Stimulated activated CD4-positive, alpha-beta T cell treated with anti-CD3 and anti-CD28 coated beads, Interleukin-2, amount 100 ng/mL, for 24 hours (primary cell): Measurements from ENCODE around the gene ADK.
"Not testable (repeated sequence)": the region's sequence is repeated elsewhere in the genome, so short reads cannot be mapped to it uniquely, and the experiment has no call there.

Source experiments
- DNase-seq, 2 donors: peaks; one replicate each; pipeline ENCODE4 v3.0.0-alpha.2; 2020

Gene ADK

DNA sequence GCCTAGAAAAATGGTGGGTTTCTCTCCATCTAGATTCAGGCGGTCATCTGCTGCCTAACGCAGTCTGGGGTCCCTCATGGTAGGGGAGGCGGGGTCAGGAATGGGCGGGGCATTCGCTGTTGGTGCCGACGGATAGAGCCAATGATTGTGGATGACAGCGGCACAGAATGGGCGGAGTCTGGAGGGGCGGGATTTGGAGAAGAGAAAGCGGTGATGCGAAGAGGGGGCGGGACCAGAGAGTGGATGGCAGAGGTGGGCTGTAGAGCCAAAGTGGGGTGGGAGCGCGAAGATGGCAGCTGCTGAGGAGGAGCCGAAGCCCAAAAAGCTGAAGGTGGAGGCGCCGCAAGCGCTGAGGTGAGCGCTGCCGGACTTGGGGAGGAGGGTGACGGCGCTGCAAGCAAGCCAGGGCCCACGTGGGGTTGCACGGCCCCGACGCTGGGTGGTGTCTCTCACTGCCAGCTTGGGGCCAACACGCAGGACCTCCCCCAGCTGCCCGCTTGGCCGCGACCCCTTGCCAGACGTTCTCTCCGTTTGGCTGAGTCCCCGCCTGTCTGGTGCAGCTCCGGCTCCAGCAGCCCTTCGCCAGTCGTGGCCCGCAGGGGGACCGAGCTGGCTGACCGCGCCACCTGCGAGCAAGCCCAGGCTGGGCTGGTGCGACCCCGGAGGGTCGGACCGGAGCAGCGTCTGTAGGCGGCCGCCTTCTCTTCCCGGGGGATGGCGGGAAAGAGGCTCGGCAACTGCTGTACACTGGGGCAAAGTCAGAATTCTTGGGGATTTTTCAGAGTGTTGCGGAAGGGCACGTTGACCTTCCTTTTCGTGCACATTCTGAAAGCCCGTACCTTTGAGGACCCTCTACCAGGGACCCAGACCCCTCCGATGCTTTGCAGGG lies at the start of gene ADK:
ADK (plus strand) TSS at position 232 of the 889 bp plus-strand sequence; CDS start at position 290, 58 bp downstream.
- DNase-seq: peak; percentile 100

DNA sequence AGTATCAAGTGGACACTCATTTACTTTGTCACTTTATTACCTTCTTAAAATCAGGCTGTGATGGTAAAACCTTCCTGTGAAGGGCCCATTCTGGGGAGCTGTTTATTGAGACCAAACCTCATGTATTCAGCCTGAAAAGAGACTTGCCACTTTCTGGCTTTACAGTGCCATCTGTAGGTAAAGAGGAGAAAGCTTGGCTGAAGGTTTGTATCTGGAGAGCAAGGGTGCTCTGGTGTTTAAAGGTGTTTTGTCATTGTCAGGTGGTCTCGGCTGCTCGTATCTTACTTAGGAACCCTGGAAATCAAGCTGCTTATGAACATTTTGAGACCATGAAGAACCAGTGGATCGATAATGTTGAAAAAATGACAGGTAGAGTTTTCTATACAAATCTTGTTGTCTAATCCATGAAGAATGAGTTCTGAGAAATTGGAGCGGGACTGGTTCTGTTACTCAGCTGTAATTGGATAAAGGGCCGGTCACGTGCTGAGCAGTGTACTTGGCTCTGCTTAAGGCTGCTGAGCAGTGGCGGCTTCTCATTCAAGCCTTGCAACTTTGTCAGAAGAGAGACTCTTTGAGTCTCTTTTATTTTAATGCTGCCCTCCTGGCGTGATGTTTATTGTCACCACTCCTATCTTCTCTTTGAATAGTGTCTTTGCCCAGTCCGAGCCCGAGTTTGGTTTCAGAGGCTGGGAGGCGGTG lies 47.3 kb upstream of the ADK start:
- no peak for DNase-seq

DNA sequence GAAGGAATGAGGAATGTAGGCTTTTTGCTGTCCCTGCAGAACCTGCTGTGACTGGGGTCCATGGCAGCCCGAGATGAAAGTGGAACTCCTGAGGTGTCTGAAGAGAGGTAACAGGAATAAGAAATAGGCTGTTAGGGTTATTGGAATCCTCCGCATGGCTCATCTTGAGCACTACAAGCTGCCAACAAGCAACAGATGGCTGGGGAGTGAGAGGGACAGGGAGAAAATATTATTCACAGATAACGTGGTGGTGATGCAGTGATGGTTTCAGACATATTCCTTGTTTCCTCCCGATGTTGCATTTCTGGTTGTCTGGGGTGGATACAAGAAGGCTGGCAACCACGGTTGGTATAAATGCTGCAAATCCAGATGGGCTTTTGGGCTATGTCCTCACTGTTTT lies 46.5 kb upstream of the ADK start:
- DNase-seq: no peak

DNA sequence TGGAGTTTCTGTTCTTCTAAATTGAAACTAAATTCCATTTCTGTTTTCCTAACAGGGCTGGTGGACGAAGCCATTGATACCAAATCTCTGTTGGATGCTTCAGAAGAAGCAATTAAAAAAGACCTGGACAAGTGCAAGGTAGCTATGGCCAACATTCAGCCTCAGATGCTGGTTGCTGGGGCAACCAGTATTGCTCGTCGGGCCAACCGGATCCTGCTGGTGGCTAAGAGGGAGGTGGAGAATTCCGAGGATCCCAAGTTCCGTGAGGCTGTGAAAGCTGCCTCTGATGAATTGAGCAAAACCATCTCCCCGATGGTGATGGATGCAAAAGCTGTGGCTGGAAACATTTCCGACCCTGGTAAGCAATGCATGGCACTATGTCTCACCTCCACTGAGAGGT lies 46.0 kb upstream of the ADK start:
- no peak for DNase-seq

DNA sequence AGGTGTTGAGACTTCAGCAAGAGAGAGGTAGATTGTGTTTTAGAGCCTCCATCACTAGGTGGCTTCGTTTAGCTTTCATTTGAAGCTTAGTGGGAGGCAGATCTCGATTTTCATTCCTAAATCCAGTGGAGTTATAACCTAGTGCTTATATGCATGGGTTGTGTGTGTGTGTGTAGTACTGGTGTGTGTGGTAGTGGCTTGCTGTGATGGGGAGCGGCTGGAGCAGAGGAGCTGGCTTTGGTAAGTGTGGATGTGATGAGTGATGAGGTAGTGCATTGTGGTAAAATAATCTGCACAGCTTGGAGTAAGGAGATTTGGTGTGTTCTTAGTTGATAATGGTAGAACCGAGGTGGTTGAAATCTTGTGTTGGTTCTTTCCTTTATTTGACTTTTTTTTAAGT lies 43.6 kb upstream of the ADK start:
- DNase-seq: no peak

DNA sequence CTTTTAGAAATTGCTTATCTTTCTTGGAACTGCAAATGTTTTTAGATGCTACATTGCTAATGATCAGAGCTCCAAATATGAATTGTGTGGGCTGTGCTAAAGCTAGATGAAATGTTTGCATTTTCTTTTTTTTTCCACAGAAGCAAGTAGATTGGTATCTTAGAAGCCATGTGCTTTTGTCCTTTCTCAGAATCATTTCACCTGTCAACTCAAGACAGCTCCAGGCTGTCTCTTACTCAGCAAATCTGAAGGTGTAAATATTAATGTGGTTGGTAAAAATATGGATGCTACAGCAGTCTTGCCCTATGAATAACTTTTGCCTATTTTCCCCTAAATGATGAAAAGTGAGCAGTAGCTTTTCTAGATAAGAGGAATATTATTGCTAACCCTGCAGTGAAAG lies 41.6 kb upstream of the ADK start:
- DNase-seq: no peak

DNA sequence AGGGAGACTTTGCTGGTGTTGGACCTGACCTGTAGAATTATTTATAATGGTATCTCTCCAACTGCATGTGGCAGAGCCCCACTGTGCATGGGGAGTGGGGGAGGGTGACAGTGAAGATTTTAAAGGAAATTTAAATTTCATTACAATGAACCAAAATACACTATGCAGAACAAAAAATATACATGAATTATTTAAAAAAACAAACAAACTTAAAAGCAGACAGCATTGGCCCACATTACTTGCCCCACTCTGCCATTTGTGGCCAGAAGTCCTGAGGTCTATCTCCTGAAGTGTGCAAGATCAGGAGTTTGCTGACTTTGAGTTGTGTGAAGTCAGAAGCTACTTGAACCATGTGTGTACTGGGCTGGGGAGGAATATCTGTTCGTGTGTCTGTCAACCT lies 40.9 kb upstream of the ADK start:
- DNase-seq: no peak

DNA sequence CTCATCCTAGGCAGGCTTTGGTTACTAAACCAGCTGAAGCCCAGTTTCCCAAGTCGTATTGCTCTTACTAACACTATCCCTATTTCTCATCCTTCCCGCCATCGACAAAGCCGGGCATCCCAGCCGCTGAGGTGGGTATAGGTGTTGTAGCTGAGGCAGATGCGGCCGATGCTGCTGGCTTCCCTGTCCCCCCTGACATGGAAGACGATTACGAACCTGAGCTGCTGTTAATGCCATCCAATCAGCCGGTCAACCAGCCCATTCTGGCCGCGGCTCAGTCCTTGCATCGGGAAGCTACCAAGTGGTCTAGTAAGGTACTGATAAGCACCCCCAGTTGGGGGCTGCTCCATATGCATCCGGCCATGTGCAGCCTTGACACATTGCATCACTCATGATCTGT lies 39.2 kb upstream of the ADK start:
- DNase-seq: no peak

DNA sequence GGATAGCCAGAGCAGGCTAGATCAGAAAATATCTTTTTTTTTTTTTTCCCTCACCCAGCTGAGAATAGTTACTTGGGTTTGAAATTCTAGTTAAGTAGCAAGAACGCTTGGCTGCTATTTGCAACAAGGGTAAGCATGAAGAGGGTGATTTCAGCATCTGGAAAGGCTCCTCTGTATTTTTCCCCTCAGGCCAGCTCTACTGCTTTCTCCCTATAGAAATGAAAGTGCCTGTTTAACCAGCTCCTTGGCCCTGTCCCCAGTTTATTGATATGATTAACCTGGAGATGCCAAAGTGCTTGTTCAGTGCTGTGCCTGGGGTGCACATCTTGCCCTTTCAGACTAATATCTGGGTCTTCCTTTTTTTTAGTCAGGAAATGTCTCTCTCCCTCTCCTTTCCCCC lies 37.5 kb upstream of the ADK start:
- no peak for DNase-seq

DNA sequence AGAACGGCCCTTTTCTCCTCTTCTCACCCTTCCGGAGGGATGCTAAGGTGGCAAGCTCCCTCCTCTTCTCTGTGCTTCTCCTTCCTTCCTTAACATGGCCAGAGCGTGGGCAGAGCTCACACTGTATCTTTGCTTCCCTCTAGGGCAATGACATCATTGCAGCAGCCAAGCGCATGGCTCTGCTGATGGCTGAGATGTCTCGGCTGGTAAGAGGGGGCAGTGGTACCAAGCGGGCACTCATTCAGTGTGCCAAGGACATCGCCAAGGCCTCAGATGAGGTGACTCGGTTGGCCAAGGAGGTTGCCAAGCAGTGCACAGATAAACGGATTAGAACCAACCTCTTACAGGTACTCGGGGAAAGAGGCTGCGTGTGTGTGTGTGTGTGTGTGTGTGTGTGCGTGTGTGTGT lies 37.0 kb upstream of the ADK start:
- DNase-seq: no peak

DNA sequence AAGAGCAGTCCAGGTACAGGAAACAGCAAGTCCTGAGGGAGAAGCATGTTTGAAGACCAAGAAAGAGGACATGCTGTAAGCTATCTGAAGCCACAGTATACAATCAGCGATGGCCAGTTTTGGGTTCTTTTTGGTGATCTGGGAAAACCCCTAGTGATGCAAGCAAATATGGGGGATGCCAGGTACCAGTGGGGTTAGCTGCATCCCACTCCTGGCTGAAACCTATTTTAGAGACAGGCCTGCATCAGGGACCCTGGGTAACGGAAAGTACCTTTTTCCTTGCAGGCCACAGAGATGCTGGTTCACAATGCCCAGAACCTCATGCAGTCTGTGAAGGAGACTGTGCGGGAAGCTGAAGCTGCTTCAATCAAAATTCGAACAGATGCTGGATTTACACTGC lies 33.3 kb upstream of the ADK start:
- no peak for DNase-seq

DNA sequence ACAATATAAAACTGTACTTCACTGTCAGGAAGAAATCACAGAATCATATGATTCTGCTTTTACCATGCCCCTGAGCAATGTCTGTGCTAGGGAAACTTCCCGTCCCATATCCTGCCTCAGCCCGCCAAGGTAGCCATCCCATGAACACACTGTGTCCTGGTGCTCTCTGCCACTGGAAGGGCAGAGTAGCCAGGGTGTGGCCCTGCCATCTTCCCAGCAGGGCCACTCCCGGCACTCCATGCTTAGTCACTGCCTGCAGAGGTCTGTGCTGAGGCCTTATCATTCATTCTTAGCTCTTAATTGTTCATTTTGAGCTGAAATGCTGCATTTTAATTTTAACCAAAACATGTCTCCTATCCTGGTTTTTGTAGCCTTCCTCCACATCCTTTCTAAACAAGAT lies 32.2 kb upstream of the ADK start:
- DNase-seq: no peak

DNA sequence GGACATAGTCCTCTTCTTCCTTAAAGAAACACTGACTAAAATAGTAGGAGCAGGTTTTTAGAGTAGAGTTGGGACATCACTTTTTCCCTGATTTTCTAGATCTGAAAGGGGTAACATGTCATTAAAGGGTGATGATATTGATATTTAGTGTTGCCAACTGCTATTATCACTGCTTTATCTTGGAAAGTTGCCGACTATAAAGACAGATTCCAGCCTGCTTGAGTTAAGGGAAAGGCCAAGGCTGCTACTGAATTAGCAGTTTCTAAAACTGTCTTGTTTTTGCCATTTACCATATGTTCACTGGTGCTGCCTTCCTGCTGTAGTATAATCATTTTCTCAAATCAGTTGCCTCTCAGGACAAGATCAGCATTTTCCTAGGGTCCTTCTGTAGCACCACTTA lies 30.1 kb upstream of the ADK start:
- no peak for DNase-seq

DNA sequence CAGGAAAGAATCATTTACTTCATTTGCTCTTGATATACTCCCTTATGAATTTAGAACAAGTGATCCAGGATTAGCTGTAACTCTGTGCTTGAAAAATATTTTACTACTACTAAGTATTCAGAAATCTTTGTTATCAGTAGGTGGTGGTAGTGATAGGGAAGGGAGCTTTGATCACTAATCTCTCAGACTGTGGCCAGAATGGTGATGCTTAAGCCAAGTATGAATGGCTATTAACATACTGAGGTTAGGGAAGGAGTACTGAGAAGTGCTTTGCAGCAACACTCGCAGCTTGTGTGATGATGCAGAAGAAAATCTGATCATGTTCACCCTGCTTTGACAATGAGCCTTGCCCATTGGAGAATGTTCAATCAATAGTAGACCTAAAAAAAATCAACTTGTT lies 29.7 kb upstream of the ADK start:
- DNase-seq: no peak

DNA sequence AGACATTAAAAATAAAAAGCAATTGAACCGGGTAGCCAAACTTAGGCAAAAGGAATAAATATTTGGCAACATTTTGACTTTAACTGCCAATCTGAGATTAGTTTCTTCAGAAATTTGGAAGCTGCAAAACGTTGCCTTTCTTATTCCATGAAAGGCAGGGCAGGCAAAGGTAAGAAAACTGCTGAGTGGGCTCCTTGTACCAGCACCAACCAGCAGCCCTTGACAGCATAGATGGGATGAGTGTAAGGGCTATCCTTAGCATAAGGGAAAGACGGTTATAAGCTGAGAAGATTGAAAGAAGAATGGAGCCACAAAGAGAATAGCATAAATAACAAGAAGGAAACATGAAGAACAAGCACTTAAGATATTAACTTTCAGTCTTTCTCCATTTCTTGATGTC lies 29.0 kb upstream of the ADK start:
- no peak for DNase-seq

DNA sequence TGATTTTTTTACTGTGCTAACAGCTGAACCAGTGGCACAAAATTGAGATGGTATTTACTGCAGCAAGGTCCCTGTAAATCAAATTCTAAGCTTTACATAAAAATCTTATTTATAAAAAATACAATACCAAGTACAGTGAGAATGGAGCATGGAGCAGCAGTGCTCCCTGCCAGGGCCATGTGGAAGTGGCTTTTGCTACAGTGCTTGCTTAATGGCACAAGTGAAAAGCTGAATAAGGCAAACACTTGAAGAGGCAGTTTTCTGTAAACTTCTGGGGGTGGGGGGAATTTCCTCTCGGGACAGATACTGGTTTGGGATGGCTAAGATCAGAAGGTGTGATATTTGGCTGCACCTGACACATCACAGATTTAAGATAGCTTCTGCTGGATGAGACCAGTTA lies 27.9 kb upstream of the ADK start:
- no peak for DNase-seq

DNA sequence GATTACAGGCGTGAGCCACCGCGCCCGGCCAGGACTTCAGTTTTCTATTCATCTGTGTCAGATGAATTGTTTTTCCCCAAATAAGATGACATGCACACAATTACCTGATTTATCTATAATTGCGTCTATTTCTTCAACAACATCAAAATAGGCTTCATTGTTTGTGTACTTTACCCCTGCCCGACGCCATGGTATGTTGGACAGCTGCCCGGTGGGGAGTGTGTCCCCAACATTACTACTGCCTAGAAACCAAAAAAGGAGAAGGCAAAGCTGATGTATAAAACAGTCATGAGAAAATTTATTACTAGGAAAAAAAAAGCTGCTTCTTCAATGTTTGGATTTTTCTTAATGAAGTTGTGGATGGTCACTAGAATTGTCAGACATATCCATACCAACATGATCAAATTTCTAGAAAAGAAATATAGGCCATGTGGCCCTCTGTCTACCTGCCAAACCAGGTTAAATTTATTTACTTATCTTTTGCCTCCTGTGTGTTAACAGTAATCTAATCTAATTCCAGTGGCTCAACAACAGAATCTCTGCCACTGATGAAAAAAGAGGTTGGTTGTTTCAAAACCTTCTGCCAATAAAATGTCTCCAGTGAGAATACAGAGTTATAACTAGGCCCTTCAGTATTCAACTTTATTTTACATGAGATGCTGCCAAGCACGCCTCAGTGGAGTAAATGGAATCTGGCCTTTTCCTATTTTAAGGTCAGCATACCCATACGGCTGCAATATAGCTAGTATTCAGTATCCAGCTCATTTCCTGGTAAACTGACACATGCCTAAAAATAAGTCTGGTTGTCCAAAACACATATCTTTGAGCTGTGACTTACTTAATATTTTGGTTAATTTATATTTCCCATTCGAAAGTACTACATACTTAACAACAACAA lies 16.8 kb upstream of the ADK start:
- DNase-seq: no peak

DNA sequence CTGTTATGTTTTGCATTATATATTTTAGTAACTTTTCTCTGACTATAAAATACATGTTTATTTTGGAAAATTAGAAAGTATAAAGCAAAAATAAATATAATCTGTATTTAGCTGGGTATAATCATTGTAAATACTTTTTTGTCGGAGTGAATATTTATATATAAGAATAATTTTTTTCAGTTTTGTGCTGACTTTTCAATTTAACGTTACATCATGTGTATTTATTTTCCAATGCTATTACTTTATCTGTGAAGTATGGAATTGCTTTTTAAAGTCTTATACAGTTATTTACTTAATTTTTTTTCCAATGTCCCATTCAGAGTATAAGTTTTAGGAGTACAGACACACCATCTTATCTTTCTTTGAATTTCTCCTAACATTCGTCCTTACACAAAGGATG lies 15.6 kb upstream of the ADK start:
- DNase-seq: no peak

DNA sequence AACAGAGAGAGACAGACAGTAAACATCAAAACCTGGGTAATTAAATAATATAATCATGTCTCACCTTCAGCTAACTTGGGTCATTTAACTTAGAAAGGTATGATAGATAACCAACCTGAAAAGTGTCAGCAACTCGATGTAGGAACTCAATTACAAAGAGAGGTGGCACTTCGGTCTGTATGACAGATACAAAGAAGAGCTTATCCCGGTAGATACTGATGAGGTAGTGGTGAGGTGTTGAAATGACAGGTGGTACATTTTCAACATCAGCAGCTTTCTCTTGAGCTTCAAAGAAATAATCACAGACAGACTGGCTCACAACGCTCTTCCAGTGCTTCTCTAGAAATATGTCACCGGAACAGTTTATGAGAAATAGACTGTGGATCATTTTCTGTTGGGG lies 13.0 kb upstream of the ADK start:
- DNase-seq: no peak

DNA sequence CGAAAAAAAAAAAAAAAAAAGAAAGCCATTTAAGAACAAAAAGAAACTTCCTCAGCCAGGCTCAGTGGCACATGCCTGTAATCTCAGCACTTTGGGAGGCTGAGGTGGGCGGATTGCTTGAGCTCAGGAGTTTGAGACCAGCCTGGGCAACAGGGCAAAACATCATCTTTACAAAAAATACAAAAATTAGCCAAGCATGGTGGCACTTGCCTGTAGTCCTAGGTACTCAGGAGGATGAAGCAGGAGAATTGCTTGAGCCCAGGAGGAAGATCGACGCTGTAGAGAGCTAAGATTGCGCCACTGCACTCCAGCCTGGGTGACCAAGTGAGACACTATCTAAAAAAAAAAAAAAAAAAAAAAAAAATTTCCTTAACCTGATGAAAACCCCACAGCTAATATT lies 12.4 kb upstream of the ADK start:
- not testable (repeated sequence) for DNase-seq

DNA sequence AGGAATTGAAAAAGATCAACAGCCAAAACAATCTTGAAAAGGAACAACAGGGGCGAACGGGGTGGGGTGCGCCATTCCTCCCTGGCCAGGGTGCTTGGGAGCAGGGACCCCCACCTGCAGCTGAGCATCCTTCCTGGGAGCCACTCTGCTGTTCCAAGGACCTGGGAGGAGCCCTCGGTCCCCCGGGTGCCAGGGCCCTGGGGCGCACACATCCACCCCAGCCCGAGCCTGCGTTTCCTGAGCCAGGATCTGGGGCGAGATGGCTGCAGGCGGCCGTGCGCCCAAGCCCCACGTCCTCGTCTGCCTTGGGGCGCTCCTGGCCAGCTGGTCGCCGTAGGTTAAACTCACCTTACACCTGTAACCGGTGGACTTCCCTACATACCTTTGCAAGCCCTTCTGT lies 11.0 kb upstream of the ADK start:
- no peak for DNase-seq

DNA sequence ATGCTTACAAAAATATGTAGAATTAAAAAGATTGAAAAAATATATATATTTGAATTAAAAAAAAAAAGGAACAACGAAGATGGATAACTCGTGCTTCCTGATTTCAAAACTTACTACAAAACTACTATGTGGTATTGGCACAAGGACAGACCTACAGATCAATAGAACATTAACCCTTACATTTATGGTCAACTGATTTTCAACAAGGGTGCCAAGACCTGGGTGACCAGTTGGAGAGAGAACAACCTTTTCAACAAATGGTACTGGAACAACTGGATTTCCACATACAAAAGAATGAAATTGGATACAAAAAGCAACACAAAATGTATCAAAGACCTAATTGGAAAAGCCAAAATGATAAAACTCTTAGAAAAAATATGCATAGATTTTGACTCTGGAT lies 10.5 kb upstream of the ADK start:
- no peak for DNase-seq

DNA sequence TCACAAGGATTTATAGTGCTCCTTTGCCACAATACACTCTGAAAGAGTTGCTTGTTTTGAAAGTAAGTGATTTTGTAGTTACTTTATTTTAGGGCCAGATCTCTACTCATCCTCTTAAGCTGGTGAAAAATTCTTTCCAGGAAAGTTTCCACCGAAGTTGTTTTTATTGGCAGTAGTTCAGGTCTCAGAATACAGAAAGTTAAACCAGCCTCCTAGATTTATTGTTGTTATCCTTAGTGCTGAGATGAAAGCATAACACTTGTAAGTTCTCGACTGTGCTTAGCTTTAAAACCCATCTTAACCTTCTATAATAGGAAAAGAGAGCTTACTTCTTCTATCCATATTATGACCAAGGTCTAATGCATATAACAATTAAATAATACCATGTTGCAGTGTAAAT lies 5.9 kb upstream of the ADK start:
- DNase-seq: no peak

DNA sequence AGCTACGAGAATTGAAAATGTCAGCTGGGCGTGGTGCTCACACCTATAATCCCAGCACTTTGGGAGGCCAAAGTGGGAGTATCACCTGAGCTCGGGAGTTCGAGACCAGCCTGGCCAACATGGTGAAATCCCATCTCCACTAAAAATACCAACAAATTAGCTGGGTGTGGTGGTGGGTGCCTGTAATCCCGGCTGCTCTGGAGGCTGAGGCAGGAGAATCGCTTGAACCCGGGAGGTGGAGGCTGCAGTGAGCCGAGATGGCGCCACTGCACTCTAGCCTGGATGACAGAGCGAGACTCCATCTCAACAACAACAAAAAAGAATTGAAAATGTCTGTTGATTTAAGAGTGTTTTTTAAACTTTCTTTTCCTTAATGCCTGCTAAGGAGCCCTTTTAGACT lies 4.0 kb upstream of the ADK start:
- DNase-seq: not testable (repeated sequence)
